GM21515 (cell line): ENCODE data around the gene IRF6.

ENCODE experiments used
- ATAC-seq: cut with Tn5 transposase; IDR thresholded peaks from one replicate; pipeline ENCODE4 v1.9.1; 2021; ENCODE audit not compliant: unreplicated experiment

Gene IRF6

GRCh38 chr1:209736490-209737117, 69.3 kb downstream of the IRF6 start:
- no peak for ATAC-seq
